HG02623 (cell line): ENCODE measurements around the gene FMNL2.

Source experiments
- ATAC-seq: cut with Tn5 transposase; IDR thresholded peaks from one replicate; pipeline ENCODE4 v1.9.1; 2021; ENCODE audit warnings: moderate library complexity; ENCODE audit not compliant: unreplicated experiment

Gene FMNL2

DNA sequence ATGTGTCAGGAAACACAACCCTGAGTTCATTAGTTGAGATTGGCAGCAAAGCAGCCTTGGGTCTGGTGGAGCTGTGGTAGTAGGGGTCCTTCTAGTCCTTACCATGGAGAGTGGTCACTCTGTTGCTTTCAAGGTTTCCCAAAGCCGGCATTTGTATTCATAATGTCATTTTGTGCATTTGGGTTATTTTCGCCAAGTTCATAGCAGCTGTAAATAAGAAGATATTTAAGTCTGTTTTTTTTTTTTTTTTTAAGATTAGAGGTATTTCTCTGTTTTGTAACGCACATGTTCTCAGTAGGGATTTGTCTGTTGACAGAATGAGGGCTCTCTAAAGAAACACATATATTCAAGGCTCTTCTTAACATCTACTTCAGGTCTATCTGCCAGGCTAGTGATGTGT, 268.2 kb downstream of the FMNL2 start:
- ATAC-seq = no peak

GRCh38 chr2:152606081-152606480, 271.1 kb downstream of the FMNL2 start:
- ATAC-seq = no peak

DNA sequence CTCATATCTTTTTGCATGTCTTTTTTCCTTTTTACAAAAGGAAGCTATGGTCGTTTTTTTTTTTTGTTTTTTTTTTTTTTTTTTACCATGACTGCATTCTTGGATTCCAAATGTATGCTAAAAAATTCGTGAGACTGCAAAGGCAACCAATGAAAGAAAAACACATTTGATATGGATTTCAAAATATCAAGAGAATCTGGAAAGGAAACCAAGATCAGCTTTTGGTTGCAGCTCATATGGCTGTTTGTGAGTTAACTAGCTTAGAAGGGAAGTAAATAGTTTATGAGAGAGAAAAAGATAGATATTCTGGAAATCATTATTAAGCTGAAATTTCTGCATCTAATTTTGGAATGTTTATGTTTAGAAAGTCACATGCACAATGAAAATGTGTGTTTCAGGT, 272.0 kb downstream of the FMNL2 start:
- no peak for ATAC-seq

DNA sequence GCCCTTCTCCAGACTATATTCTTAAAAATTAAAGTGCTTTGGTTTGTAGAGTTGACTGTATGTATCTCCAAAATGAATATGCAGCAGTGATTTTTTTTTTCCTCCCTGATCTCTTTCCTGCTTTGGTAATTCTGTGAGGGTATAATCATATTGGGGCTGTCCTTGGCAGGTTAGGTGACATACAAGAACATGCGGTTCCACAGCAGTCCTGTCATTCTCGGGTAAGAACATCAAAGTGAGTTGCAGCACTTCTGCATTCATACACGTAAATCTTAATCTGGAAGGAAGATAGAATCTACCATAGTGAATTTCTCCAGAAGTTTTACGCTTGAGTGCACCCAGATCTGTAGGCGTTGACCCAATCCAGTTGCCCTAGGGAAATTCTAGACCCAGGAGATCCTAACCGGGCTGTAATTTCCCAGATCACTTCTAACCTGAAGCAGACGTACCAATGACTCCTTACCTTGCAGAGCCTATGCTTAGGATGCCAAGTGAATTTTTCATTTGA, 272.9 kb downstream of the FMNL2 start:
- no peak for ATAC-seq

DNA sequence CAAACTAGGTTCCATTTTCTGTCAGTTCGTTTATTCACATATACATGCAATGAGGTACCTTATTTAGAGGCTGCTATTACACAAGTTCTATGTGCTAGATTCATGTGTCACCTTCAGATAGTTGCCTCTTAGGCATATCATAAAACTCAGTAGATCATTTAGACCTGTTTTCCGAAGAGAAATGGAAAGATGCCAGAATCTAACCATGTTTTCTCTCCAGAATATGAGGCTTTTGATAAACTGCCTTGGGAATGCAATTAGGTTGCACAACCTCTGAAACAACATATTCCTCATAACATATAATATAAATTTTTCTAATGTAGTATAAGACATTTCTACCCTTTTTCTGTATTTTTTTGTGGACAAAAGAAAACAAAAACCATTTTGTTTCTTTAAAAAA, 274.2 kb downstream of the FMNL2 start:
- no peak for ATAC-seq

GRCh38 chr2:152609699-152610098, 274.7 kb downstream of the FMNL2 start:
- no peak for ATAC-seq

GRCh38 chr2:152611458-152612231, 276.7 kb downstream of the FMNL2 start:
- peak; percentile 79 for ATAC-seq

DNA sequence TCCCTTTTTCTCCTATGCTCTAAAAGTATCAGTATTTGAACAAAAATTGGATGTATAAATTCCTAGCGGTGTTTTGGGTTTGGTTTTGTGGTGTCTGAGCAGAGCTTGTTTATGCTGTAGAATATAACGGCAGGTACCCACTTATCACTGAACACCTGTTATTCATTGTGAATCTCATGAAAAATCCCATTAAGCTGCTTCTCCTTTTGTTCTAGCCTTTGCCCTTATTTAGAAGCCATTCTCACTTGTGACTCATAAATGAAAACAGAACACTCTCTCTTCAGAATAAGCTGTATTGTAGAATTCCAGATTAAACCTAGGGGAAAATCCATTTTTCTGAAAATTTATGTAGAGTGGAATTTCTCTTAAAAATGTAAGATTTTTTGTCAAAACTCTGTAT, 278.3 kb downstream of the FMNL2 start:
- peak; percentile 42 for ATAC-seq

GRCh38 chr2:152615177-152615576, 280.2 kb downstream of the FMNL2 start:
- no peak for ATAC-seq

DNA sequence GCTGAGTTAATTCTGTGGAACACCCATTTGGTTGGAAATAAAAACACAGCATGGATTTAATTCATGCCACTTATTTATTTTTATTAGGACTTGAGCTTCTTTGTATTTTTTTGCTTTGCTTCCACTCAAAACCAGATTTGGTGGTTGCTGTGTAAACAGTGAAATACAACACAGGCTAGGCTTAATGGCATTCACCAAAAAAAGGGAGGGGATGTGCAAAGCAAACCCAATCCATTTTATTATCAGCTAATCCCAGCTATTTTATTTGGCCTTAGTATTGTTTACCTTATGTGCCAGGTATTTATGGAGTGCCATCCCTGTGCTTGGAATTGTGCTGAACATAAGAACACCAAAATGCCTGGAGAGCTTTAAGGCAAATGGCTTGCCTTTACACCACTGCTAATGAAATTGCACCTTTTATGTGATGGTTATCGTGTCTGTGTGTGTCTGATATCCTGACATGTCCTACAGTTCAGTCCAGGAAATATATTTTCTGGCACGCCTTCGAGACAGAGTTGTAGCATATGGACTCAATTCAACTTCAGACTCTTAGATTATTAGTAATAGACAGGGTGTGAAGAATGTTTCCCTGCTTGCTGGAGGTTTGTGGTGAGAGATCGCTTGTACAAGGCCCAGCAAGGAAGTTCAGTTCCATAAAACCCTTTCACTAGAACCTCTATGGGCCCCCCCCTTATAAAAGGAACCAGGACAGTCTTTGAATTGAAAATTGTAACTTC, 282.6 kb downstream of the FMNL2 start:
- ATAC-seq = no peak

- no peak for ATAC-seq
Observed at GRCh38 chr2:152618193-152618564, 283.2 kb downstream of the FMNL2 start.

DNA sequence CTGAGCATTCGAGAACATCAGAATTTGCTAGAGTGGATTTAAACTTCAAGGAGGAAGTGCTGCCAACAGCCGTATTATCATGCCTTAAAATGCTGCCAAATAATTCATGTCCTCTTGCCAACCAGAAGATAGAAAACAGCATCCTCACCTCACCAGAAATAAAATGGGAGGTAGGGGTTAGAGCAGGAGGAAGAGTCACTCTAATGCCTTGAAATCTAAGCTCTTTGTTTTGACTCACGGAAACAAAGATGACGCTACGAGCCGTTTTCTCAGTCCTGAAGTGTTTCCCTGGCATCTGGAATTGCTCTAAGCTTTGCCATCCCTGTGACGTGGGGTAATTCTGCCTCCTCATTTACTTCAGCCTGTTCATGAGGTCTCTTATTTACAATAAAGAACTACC, 285.2 kb downstream of the FMNL2 start:
- ATAC-seq = no peak

- ATAC-seq = no peak
Observed at GRCh38 chr2:152620985-152621384, 286.0 kb downstream of the FMNL2 start.

GRCh38 chr2:152622219-152622618, 287.2 kb downstream of the FMNL2 start:
- no peak for ATAC-seq

GRCh38 chr2:152623076-152623740, 288.2 kb downstream of the FMNL2 start:
- ATAC-seq = no peak

DNA sequence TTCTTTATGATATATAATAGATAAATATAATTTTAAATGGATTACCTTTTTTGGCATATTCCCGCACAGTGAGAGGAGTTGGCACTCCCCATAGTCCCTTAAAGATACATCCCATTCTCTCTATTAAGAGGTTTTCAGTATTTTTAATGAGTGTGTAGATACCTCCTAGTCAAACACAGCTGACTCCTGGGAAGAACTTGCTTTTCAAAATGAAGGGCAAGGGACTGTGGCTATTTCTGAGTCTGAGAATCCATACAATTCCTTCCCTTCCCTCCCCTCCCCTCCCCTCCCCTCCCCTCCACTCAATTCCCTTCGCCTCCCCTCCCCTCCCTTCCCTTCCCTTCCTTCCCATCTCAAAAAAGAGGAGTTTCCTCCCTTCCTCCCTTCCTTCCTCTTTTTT, 288.8 kb downstream of the FMNL2 start:
- ATAC-seq = no peak

GRCh38 chr2:152624805-152625204, 289.8 kb downstream of the FMNL2 start:
- no peak for ATAC-seq

GRCh38 chr2:152626911-152627339, 292.0 kb downstream of the FMNL2 start:
- ATAC-seq = no peak

GRCh38 chr2:152627351-152627957, 292.5 kb downstream of the FMNL2 start:
- ATAC-seq = no peak

DNA sequence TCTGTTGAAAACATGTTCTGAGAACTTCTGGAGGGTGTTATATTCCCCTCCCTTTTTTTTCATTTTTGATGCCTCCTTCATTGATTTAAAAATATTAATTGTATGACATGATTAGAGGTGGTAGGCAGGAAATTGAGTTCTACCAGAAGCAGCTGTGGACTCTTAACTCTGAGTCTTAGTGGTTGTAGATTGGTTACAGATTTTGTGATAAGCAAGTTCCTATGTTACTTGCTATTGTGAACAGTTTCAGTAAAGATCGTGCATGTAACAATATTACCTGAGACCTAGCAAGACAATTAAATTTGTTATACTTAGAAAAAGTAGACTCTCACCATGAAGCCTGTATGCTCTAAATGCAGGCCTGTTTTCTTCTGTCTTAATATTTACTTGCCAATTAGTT, 294.2 kb downstream of the FMNL2 start:
- no peak for ATAC-seq

- ATAC-seq = no peak
Observed at GRCh38 chr2:152630466-152630865, 295.5 kb downstream of the FMNL2 start.
